NCI-H2107 treated with DMSO at 0.1 percent for 48 hours (cell line): Measurements from ENCODE around the gene TMED7.
A peak's percentile ranks its signal among the peaks of the same experiment; 100 is the strongest.

Source experiments
- DNase-seq: peaks from one replicate; lab custom pipeline; 2025; ENCODE audit not compliant: unreplicated experiment; lab: John Stamatoyannopoulos, UW

TMED7 gene

DNA sequence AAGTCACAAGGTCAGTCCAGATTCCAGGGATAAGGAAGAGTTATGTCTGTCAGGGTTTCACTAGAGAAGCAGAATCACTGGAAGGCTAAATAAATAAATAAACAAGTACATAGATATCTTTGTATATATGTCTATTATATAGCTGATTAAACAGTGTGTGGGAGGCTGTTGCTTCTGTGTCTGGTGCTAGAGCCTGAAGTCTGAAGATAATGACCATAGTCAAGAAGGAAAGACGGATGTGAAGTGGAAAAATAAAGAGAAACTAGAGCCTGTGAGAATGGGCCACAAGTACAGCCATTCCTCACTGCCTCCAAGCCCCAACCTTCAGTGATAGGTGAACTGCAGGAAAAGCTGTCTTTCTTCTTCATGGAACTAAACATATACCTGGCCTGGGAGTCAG, 4.1 kb upstream of the TMED7 start:
- DNase-seq = no peak

DNA sequence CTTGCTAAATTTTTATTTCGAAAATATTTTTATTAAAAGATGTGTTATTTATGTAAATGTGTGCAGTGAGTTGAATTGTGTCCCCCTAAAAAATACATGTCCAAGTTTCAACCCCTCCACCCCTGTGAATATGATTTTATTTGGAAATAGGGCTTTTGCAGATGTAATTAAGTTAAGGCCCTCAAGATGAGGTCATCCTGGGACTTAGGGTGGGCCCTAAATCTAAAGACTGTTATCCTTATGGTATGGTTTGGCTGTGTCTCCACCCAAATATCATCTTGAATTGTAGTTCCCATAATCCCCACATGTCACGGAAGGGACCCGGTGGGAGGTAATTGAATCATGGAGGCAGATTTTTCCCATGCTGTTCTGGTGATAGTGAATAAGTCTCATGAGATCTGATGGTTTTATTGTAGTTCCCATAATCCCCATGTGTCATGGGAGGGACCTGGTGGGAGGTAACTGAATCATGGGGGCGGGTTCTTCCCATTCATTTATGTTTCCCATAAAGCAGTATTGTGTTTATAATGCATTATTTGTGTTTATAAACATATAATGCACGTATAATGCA, 1.5 kb upstream of the TMED7 start:
- DNase-seq = no peak

DNA sequence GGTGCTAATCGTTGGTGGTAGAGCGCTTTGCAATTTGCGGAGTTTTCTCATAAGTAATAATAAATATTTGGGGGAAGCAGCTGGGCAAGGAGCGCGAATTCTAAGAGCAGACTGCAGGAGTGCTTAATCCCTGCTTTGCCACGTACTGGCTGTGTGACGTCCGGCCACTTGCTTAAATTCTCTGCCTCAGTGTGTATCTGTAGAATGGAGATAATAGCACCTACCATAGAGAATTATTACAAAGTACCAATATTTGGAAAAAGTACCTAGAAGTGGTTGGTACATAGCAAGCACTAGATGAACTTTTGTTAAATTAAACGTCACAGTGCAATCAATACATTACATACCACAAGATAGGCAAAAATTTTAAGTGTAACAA, 598 bp upstream of the TMED7 start:
- no peak for DNase-seq

DNA sequence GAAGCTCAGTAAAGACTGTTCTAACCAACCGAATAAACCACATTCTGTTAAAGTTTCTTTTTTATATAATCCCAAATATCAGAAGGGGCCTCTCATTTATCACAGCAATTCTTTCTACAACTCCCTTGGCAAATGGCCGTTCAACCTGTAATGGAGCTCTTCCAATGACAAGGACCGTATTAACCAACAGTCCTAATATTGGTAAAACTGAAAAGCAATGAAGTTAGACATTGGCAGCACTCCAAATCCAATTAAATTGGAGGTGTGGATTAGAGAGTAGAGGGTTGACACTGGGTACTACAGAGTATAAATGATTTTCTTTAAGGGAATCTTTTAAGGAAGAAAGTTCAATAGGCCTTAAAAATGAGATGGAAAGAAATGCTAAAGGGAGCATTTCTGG, 842 bp downstream of the TMED7 start:
- DNase-seq = peak; percentile 16

DNA sequence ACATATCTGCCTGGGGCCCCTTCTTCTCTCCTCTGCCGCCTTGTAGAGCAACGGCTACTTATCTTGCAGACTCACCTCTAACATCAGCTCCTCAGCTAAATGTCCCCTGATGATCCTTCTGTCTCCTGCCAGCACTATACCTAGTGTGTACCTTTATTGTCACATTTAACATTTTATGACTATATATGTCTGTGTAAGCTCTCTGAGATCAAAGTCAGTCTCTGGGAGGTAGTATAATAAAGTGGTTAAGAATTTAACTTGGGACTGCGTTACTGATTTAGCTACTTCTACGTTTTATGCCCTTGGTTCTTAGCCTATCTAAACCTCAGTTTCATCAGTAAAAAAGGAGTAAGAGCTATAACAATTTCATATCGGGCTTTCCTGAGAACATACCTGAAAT, 2.2 kb downstream of the TMED7 start:
- DNase-seq = no peak

DNA sequence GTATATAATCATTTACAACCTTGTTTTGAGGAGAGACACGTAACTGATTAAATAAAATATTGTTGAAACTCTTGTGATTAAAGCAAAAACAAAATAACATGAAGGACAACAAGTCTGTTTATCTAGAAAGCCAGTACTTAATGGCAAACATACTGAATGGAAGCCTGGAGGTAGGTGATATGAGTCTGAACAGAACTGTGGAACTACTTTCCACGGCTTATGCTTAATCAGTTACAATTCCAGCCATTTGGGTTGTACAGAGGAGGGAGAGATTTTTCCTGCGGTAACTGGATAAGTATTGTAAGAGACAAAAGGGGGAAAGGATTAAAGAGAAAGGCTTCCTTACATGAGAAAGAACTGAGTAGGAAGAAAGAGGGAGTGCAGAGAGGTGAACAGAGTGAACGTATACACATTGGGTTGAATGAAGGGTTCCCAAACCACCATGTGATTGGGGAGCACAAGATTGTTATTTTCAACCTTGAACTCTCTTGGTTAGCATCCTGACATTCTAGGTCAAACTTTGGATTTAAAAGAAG, 4.4 kb downstream of the TMED7 start:
- no peak for DNase-seq

DNA sequence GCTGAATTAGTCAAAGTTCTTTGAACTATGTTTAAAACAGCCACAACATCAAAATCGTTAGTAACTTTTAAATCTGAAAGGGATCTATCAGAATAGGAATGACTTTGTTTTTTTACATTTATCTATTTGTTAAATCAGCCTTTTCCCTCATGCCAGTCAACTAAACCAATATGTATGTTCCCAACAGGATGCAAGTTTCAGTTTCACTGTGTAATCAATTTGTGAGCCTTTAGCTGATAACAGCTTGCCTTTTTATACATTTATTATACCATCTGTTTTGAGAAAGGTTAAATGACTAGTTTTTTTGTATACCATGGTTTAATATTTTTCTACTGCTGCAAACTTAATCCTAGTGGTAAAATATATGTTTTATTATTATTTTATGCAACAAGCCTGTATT, 8.9 kb downstream of the TMED7 start:
- DNase-seq = no peak

DNA sequence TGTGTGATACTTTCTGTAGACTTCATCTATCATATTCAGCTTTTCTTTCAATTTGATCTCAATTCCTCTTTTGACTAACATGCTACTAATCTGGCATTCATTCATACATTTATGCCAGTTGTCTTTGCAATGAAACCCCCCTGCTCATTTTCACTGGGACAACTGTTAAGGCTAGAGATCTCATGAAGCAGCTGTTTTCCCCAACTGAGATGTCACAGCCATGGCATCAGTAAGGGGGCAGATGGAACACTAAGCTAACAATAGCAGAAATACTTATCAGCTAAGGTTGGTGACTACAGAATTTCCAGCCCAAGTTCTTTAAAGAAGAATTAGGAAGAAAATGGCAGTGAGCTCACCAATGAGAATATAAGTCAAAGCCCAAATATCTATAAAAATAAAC, 9.4 kb downstream of the TMED7 start:
- DNase-seq = no peak

DNA sequence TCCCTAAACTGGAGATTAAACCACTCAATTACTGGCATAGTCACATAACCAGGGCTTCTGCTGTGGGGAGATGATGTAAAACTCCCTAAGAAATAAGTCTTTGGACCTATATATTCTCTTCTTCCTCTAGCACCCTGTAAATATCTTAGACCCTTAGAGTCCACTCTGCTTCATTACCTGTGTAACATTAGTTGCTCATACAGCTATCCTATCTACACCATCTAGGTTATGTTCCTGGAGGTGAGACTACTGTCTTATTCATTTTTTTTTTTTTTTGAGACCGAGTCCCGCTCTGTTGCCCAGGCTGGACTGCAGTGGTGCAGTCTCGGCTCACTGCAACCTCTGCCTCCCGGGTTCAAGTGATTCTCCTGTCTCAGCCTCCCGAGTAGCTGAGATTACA, 14.0 kb downstream of the TMED7 start:
- no peak for DNase-seq

DNA sequence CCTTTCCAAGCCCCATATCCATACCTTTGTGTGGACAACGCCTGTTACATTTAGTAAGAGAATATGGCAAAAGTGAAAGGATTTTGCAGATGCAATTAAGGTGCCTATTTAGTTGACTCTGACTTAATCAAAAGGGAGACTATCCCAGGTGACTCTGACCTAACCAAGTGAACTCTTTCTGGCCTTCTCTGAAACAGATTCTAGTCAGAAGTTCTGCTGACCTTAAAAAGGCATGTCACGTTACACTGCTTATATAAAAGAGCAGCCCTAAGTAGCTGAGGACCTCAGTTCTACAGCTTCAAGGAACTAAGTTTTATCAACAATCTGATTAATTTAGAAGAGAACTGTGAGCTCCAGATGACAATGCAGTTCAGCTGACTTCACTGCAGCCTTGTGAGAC, 17.9 kb downstream of the TMED7 start:
- no peak for DNase-seq

DNA sequence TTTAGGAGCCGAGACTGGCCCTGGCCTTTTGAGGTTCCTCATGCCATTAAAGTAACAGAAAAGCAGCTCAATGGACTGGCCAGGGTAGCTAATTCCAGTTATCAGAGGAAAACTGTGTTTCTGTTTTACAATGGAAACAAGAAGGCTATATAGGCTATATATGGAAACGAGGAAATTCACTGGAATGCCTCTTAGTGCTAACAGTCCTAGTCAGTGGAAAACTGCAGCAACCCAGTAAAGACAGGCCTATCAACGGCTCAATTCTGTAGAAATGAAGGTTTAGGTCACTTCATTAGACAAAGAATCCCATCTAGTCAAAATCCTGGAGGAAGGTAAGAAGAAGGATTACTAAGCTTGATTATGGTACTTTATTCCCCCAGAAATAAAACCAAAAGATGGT, 20.4 kb downstream of the TMED7 start:
- no peak for DNase-seq

DNA sequence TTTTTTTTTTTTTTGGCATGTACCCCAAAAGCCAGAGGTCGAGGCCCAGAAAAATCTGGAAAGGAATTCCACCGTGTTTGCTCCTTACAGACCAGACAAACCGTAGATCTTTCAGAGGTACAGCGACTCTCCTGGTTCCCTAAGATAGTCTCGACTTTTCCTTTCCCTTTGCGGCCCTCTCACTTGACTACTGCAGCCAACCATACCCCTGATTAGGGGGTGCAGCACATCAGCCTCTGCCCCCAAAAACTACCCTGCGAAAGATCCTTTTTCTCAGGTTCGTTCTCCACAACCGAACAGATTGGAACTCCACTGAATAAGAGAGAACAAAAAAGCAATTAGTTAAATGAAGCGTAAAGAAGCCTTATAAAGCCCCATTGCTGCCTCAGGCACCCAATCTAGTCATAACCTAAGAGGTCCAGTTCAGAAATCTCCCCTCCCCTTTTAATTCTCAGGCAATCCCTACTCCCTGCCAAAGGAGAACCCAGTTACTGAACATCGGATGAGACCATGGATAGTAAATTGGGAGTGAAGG, 23.2 kb downstream of the TMED7 start:
- DNase-seq = peak; percentile 3

DNA sequence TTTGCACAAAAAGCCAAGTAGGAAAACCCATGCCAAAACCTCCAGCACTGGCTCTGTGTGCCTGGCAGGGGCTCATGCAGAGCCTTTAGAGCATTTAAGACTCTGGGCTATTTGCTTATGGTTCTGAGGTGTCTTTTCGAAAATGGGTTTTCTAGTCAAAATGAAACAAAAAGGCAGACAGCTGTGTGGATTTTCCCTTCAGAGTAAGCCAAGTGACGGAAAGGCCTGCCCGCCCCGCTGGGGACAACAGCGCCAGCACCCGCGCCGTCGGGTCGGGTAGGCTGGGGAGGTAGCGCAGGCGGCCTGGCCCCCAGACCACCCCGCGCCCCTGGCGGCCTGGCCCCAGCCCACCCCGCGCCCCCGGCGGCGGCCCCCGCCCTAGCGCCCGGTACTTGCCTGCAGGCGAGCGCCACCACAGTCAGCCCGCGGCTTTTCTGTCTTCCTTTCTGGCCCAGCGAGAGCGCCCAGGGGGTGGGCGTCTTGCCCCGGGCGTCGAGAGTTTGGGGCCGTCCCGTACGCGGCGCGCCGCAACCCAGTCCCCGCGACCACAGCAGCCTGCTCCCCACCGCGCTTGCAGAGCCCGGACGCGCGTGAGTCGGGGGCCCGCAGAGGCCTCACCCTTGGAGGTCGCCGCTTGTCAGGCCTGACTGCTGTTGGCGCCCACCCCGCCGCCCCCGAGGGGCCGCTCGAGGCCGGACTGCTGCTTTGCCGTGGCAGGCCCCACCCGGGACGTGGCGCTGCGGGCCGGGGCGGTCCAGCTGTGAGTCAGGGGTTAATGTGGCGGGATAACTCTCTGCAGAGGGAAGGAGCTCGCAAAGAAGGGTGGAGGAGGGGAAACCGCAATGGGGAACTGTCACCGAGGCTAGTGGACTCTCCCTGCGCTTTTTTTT, 23.9 kb downstream of the TMED7 start, which contains the start of gene TICAM2:
Gene TICAM2 (minus strand): TSS at position 779 of the 890 bp plus-strand sequence. CDS start 21,223 bp downstream, outside the sequence.
- DNase-seq = no peak

DNA sequence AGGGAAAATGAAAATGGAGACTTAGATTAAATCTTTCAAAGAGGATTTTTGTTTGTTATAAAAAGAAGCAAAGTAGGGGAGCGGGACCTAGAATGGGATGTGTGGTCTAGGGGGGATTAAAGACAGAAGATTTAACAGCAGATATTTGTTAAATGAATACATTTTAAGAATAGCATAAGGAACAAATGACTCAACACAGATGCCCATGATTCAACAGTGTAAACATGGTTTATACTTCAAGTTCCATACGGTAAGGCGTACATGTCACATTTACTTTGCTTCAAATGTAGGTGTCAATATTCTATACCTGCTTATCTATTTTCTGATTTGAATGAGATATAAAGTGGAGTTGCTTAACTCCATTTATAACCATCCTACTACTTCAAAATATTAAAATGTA, 25.1 kb downstream of the TMED7 start:
- DNase-seq = no peak

DNA sequence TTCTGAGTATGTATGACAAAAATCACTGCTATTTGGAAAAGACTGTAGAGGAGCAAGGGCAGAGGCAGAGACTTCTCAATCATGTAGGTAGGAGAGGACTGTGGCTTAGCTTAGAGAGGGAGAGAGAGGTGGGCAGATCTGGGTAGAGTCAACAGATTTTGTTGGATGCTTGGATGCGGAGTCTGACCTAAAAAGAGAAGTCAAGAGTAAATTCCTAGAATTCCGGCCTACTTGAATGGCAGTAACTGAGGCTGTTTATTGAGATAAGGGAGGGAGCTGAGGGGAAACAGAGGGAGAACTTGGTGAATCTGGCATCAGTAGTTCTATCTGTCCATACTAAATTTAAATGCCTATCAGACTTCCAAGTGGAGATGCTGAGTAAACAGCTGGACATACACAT, 25.9 kb downstream of the TMED7 start:
- DNase-seq = no peak

DNA sequence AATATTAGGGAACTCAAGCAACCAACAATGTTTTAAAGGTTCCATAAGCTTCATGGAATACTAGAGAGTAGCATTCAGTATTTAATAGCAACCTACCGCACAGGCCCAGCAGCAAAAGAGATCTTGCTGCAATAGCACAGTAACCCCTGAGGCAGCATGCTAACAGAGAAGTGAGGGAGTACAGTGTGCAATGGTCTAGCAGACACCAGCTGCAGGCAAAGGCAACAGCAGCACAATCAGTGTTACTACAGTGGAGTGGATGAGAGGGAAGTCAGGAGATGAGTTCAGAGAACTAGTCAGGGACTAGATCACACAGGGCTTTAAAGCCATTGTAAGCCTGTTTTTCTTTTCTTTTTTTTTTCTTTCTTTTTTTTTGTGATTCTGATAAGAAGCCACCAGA, 26.3 kb downstream of the TMED7 start:
- DNase-seq = peak; percentile 19

DNA sequence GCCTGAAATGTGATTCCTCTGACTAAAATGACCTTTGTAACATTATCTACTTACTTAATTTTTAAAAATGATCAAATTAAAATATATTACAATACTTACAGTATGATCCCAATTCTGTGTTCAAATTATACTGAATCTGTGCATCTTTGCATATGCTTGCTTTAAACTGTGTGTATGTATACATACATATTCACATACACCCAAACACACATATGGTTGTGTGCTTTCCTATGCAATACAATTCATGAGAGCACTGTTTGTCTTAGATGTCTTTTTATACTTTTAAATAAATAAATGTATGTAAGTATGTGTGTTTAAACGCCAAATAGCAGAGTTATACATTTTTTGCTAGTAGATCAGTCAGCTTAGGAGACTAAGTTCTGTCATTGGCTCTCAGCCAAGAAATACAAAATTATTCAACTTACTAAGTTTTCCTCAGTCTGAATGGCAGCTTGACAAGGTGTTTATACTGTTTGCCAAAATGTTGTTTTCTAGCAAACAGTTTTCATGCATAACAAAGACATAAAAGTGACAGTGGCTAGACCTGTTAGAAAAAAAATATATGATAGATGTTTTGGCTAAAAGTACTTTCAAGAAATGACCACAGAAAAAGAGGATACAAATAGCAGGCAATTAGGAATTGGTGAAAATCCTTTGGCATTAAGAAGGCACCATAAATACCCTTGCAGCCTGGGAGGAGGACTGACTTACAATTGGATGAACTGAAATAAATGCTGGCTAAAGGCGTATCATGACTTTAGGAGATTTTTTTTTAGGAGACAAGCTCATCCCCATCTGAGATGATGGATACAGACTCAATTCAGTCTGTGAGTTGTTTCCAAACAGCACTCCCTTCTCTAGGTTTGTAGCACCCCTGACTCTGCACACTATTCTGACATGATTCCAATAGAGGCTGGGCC, 31.4 kb downstream of the TMED7 start:
- no peak for DNase-seq

DNA sequence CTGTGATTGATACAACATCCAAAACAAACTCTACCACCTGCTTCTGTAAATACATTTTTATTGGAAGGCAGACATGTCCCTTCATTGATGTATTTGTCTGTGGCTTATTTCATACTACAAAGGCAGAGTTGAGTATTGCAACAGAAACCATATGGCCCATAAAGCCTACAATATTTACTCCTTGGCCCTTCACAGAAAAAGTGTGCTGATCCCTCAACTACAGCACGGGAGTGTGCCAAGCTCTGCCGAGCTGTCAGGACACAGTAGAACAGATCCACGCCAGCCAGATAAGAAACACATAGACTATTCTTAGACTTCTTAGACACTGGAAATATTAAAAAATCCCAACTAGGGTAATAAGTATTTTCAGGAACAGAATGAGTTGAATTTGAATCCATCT, 36.8 kb downstream of the TMED7 start:
- no peak for DNase-seq

DNA sequence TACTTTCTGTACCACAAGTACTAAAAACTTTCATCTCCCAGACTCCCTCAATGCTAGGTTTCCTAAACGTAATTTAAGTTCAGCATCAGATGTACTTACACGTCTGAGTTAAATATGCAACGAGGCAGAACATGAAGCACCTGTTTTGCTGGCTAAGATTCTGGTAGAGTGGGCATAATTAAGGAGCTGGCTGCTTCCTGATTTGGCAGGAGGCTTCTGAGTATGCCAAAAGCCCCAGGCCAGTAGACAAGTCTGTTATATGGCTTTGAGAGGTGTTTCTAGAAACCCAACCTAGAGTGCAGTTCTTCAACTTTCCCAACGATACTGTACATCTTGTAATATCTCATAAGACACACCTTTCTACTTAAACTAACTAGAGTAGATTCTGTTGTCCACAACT, 37.2 kb downstream of the TMED7 start:
- peak; percentile 16 for DNase-seq

DNA sequence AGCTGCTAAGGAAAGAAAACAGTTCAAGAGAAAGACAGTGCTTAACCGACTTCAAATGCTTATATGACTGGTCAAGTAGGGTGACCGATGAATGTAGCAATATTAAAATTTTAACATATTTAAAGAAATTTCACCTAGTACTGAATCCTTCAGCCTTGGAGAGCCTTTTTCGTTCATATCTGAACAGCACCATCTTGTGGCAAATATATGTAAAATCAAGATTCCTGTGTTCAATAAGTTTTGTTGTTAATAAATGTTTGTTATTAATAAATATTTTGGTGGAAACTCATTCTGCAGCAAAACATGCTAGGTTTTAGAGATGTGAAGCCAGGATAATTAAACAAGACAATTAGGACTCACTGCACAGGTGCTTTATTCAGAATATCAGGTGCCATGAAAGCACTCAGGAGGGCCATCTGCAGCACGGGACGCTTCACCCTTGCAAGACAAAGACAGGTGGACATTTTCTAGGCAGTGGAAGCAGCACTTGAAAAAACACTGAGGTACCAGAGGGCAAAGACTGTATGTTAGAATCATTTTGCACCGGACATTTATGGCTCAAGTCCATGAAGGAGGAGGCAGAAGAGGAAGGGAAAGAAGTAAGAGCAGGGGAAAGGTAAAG, 39.2 kb downstream of the TMED7 start:
- peak; percentile 21 for DNase-seq

DNA sequence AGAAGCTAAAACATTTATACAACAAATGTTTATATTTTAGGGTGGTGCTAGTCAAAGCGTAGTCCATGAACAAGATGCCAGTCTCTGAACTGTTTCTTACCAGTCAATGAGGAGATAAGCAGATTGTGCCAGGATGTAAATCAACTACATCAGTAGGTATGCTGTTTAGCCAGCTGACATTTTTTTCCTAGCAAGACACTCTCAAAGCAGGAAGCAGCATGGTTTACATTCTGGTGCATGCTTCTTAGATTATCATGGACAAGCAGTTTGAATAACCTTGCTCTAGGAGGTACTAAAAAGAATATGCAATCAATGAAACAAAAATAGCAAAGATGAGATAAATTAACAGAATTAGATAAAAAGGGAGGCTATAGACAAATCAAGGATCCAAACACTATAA, 40.6 kb downstream of the TMED7 start:
- DNase-seq = no peak
